Retinal pigment epithelial cell (primary cell): ENCODE data around the gene FN3KRP.

Source experiments
- DNase-seq: peaks from one replicate; pipeline ENCODE4 v3.0.0-alpha.2; 2010; ENCODE audit warnings: low read depth
- H3K4me3 ChIP-seq: 2 replicates; pipeline ENCODE4 v1.5.1; 2011; ENCODE audit warnings: mild to moderate bottlenecking, low read length, control low read depth, moderate library complexity
- TF ChIP-seq, protein P1 (sequence below): conservative IDR thresholded peaks from 2 replicates; pipeline ENCODE4 v1.5.1; 2011; ENCODE audit warnings: low read depth, low read length, control low read depth, inconsistent platforms

FN3KRP gene

GRCh38 chr17:82703036-82703745 lies 13.3 kb upstream of the FN3KRP start:
- no peak overlapping the region for H3K4me3 ChIP-seq
- TF ChIP-seq, protein P1, sequence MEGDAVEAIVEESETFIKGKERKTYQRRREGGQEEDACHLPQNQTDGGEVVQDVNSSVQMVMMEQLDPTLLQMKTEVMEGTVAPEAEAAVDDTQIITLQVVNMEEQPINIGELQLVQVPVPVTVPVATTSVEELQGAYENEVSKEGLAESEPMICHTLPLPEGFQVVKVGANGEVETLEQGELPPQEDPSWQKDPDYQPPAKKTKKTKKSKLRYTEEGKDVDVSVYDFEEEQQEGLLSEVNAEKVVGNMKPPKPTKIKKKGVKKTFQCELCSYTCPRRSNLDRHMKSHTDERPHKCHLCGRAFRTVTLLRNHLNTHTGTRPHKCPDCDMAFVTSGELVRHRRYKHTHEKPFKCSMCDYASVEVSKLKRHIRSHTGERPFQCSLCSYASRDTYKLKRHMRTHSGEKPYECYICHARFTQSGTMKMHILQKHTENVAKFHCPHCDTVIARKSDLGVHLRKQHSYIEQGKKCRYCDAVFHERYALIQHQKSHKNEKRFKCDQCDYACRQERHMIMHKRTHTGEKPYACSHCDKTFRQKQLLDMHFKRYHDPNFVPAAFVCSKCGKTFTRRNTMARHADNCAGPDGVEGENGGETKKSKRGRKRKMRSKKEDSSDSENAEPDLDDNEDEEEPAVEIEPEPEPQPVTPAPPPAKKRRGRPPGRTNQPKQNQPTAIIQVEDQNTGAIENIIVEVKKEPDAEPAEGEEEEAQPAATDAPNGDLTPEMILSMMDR, result no peak
- no peak for DNase-seq

DNA sequence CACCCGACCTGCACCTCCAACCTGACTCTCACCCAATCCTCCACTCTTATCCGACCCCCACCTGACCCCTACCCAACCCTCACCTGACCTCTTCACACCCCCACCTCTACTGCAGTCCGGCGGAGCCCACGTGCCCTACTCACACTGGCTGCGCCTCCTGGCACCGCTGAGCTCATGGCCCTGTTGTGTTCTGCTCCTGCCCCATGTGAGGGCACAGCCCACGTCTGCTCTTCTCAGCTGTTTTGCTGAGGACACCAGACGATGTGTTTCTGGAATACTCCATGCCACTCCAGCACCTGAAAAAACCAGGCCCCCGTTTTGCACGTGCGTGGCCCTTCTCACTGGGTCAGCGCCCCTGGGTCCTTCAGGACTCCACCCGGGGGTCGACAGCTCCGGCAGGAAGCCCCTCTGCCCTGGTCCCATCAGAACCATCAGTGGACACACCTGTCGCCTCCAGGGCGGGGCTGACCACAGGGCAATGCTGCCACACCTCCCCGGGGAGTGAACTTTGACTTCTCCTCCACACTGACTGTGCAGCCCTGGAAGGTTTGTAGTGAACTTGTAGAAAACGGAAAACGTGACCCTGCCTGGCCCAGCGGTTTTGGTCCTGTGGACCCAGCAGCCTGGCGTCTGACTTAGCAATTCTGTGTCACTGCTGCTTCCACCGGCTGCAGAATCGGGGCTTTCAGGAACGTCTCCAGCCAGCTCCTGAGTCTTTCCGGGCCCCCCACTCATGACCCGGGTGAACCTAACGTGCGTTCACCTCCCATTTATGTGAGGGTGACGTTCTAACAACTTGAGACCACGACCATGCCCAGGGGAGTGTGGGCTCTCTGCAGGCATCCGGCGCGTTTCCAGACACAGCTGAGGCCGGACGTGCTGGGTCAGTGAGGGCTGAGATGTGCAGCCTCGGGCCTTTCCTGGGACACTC lies 12.3 kb upstream of the FN3KRP start:
- DNase-seq, result no peak
- TF ChIP-seq, protein P1, result no peak
- H3K4me3 ChIP-seq, result no peak overlapping the region

GRCh38 chr17:82704886-82705285 lies 11.6 kb upstream of the FN3KRP start:
- no peak overlapping the region for H3K4me3 ChIP-seq
- TF ChIP-seq, protein P1, result no peak
- no peak for DNase-seq

- no peak for DNase-seq
- TF ChIP-seq, protein P1, result no peak
- H3K4me3 ChIP-seq, result no peak overlapping the region
Observed at GRCh38 chr17:82705756-82706155, 10.8 kb upstream of the FN3KRP start.

GRCh38 chr17:82709024-82709675 lies 7.4 kb upstream of the FN3KRP start:
- H3K4me3 ChIP-seq, result no peak overlapping the region
- no peak for DNase-seq
- TF ChIP-seq, protein P1, result no peak

DNA sequence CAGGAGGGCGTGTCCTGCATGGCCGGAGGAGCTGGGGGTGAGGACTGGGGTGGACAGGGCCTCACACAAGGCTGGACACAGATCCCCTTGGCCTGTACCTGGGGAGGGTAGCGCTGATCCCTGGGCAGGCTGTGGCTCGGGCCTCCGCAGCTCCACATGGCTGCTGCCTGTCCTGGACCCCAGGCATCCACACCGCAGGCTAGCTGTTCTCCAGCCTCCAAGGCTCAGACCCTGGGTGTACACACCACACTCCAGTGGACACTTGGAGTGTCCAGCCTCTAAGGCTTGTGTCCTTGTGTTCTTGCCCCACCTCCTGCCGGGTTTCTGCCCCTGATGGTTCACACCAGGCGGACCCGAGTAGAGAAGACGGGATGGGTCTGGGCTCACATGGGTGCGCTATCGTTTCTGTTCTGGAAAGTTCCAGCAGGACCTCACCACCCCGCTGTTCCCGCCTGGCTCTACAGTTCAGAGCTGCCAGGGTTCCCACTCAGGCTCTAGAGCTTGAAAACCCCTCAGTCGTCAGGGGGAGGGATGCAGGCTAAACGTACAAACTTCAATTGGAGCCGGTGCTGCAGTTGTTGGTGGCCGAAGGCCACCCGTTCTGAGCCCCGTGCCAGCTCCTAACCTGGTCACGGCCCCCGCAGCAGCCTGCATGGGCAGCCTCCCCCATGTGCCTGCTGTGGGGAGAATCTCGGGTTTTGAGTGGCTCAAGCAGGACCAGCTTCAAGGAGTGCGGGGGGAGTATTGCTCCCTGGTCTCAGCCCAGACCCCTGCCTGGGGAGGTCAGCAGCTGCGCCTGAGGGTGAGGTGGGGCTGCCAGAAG lies 6.6 kb upstream of the FN3KRP start:
- no peak overlapping the region for H3K4me3 ChIP-seq
- DNase-seq, result no peak
- TF ChIP-seq, protein P1, result no peak
